Sigmoid colon (tissue), 4 donors: ENCODE data around the gene CHI3L2.

Experiments used
- CTCF ChIP-seq, 4 experiments: fragments of 450-650 bp in 3 of 4; fragments of 200-600 bp in 1 of 4; IDR thresholded peaks; one replicate each; pipeline ENCODE4 v1.5.1; 2016 to 2019; ENCODE audit warnings: antibody characterized with exemption in 4 of 4, mild to moderate bottlenecking in 3 of 4, moderate library complexity in 2 of 4
- POLR2AphosphoS5 ChIP-seq, 4 donors: sonication (generic); formaldehyde crosslinking; IDR thresholded peaks; one replicate each; pipeline ENCODE4 v1.6.1; 2017; ENCODE audit warnings: antibody characterized with exemption in 4 of 4

DNA sequence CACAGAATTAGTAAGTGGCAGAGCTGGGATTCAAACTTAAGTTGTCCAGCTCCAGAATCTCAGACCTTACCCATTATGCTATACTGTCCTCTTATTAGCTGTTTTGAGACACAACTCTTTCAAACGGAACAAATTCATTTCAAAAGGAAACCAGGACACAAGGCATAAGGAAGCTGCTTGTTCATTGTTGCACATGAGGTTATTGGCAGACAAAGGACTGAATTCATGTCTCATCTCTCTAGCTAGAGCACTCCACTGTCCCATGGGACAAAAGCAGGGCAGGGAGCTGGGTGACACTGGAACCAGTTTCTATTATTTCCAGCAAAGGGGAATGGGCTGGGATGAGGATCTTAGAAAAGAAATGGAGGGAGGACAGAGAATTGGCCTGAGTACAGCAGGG is 26.4 kb downstream of the CHI3L2 start:
- TF ChIP-seq CTCF (IDR thresholded peaks at IDR 0.05) (no peak), POLR2AphosphoS5 (IDR thresholded peaks at IDR 0.05) (no peak)
